AML-193 (cell line): ENCODE results near the gene MNT.

Source experiments
- DNase-seq, 2 experiments: peaks; one replicate each; lab custom pipeline; 2025; lab: John Stamatoyannopoulos, UW

The MNT gene

DNA sequence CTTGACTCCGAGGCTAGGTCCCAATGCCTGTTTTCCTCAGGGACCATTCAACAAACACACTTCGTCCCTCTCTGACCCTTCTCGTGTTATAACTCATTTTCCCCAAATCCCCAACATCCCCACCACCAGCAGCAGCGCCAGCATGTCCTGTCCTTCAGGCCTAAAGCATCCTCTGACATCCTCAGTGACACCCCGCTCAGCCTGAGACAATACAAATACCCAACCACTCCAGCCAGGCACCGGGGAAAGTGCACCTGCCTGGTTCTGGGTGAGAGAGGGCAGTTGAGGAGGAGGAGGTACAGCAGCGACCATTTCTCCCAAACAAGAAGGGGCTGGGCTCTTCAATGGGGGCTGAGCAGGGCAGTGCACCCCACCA lies 4.7 kb downstream of the MNT start:
- no peak for DNase-seq

DNA sequence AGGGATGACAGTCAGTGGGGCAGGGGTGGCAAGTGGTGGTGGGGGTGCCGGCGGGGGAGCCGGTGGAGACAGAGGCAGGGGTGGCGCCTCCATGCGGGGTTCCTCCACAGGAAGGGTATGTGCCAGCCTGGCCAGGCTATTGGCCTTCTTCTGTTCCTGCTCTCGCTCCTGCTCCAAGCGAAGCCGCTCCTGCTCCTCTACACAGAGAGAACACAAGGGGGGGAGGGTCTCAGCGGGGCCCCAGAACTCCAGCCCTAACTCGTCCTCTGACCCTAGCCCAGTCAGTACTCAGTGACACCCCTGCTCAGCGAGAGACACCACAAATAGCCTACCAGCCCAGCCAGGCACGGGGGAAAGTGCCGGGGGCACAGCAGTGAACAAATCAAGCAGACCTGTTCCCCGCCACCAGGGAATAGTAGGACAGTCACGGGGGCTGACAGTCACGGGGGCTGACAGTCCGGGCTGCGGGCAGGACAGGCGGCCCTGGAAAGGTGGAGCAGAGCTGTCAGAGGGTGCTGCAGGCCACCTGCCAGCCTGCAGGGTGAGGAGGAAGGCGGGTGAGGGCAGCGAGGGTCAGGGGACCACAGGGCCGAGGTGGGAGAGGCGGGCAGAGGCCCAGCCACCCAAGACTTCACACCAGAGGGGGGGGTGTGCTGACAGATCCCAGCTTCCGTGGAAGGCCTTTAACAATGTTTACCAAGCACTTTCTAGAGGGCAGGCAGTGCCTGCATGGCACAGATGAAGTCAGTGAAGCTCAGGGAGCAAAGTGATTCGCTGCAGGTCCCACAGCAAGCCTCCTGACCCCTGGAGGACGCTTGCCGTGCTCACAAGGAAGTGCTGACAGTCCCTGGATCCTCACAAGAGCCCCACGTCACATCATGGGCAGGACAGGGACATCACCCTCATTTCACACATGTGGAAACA lies 5.3 kb downstream of the MNT start:
- no peak for DNase-seq

DNA sequence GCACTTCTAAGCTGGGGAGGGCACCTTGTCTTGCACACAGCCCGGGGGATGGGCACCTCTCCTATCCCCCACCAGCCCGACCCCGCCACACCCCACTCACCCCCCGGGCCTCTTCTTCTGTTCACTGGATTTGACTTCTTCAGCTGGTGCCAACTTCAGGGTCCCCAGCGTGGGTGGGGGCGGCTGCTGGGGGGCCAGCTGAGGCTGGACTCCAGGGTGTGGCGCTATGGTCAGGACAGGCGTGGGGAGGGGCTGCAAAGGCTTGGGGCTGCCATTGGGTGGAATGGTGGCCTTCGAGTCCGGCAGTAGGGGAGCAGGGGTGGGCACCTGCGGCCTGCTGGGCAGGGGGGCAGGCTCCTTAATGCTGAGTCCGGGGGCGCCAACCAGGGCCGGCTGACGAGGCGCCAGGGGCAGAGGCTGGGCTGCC lies 6.1 kb downstream of the MNT start:
- no peak for DNase-seq

DNA sequence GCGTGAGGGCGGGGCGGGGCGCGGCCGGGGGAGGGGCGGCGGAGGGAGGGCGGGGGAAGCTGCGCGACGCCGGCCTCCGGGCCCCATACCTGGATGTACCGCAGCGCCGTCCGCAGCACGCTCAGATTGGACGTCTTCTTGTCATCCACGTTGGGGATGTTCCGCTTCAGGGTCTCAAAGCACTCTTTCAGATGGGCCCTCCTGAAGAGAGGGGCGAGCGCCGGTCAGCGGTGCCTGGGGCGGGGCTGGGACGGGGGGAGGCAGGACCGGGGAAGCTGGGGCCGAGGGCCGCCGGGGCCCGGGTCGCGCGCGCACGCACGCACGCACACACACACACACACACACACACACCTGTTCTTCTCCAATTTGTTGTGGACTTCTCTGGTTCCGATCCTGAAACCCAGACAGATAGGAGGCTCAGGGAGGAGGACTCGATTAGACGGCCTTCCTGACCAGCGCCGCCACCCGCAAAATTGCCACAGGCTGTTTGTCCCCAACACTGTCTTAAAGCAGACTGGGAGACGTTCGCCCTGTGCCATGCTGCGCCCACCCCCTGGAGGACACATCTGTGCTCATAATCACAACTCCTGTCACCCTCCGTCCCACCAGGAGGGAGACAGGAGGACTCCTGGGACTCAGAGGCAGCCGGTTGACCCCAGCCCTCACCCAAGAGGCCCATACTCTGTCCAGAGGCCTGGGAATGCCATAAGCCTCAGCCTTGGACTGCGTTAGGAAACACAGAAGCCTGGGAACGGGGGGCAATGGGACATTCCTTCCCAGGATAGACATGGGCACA lies 6.7 kb downstream of the MNT start:
- no peak for DNase-seq

DNA sequence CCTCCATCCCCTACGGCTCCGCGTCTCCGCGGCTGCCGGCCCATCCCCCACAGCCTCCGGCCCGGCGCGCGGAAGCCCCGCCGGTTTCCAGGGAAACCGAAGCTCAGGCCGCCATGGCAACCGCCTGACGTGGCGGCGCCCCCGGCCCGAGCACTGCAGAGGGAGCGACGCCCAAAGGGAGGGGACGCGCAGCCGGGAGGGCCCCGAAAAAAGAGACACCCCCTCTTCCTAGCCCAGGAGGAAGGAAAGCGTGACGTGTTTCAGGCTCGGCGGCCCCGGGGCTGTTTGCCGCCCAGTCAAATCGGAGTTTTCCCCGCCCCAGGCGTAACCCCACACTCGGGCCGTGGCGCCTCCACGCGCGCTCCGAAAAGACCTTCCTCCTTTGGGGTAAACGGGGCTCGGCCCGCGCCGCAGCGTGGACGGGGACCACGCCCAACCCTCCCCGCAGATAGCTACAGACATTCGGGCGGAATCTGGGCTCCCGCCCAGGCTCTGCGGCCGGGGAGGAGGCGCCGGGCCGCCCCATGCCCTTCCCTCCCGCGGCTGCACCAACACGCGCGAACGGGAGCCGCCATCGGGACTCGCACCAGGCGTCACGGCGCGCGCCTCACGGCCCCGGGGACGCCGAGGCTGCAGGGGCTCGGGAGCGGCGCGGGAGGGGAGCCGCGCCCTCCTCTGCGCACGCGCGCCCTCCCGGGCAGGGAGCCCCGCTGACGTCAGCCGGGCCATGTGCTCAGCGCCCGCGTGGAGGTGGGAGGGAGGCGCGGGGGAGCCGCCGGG lies 7.5 kb downstream of the MNT start:
- peak; percentile 21 to 30 for DNase-seq

DNA sequence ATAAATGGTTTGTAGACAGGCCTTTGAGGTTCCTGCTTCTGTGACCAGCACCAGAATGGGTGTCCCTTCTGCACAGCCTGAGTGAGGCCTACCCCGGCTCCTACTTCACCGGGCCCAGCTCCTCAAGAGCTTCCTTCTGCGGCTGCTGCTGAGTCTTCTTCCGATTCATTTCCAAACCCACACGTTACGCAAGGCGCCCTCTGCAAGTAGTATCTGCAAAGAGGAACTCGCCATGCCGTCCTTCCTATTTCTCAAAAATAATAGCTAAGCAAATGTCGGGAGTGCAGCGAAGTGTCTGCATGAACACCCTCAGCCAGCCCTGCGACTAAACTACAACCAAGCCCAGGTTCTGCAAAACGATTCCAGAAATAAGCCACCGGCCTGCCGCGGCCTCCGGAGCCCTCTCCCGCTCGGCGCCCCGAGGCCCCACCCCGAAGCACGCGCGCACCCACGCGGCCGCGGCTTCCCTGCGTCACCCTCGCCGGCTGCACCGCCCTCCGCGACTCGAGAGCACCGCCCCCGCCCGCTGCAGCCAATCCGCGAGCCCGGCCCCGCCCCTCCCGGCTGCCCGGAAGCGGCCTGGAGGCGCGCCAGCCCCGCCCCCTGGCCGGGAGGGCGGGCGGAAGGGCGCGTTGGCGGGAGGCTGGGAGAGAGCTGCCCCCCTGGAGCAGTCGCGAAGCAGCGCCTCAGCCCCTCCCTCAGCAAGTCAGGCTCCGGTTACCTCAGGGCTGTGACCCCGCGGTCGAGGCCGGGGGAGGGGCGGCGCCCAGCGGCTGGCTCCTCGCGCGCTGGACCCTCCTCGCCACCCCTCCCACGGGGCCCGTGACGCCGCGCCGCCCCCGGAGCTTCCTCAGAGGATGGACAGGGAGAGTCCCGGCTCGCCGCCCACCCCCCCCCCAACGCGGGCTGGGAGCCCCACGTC lies 8.3 kb downstream of the MNT start:
- peak; percentile 77 to 79 for DNase-seq

DNA sequence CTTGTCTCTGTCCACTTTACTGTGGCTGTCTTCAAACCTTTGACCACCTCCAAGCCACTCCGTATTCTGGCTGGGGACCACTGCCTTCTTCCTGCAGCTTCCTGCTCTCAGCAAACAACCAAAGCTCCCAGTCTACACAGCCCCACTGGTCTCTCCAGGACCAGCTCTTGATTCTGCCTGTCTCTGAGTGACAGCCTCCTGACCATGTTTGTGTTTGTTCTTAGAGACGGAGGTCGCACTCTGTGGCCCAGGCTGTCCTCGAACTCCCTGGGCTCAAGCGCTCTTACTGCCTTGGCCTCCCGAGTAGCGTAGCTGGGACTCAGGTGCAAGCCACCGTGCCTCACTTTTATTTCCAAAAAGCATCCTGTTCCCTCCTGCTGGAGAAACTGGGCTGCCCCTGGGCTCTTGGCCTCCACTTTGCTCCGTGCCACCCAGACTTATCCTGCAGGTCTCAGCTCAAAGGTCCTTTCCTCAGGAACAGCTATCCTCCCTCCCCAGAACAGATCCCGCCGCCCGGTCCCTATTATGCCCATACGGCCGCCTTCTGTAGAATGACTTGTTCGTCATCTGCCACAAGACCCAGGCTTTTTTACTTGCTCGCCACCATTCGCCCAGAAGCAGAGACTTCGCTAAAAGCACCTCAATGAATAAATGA lies 9.1 kb downstream of the MNT start:
- DNase-seq = no peak

DNA sequence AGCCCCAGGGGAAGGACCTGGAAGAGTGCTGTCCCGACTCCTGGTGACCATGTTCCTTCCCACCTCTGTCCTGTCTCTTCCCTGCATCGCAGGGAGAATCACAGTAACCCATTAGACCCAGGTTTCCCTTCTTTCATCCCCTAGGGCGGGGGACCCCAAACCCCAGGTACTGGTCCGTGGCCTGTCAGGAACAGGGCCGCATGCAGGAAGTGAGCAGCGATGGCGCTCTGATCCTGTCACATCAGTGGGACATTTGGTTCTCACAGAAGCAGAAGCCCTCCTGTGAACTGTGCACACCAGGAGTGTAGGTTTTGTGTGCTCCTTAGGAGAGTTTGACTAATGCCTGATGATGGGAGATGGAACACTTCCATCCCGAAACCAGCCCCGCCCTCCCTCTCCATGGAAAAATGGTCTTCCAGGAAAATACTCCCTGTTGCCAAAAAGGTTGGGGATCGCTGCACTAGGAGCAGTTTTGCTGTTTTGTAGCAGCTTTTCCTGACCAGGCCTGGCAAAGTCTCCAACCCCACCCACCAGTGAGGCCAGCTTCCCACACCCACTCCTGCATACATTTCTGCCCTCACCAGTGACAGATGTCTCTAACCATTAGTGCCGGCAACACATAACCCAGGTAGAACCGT lies 10.5 kb downstream of the MNT start:
- no peak for DNase-seq

DNA sequence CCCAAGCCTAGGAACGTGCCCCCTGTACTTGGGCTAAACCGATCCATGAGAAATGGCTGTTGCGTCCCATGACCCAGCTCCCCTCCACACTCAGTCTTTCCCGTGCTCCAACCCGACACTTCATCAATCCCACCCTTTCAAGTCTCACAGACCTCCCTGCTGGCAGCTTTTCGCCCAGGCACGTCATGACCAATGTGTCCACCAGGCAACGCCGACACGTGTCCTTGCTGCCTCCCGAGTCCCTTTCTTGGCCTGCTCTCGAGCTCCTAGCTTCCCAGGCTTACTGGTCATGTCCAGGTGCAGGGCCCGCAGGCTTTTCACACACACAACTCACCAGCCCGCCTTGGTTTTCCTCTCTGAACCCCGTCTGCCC lies 12.2 kb downstream of the MNT start:
- no peak for DNase-seq

DNA sequence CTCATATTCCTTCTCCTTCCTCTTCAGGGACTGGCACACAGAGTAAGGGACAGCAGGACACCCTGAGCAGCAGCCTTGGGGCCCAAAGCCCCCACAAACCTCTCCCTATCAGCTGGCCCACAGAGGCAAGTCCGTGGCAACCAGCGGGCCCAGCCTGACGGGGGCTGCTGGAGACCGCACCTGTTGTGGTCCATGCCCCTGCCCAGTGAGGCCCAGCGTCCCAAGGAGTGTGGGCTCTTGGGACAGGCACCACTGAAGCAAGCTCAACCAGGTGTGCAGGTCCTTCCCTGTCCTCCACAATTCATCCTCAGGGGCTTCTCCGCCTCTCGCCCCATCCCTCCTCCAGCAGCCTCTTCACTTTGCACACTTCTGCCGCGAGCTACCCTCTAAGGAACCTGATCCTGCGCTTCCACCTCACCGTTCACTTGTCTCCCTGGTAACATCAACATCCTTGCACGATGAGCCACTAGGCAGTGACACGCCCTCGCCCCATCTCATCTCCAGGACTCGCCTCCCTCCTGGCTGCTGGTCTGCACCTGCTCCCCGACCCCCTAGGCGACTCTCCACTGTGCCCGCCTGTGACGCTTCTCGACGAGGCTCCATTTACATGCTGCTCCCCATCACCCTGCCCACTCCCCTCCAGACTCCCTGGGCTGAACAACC lies 12.7 kb downstream of the MNT start:
- no peak for DNase-seq

DNA sequence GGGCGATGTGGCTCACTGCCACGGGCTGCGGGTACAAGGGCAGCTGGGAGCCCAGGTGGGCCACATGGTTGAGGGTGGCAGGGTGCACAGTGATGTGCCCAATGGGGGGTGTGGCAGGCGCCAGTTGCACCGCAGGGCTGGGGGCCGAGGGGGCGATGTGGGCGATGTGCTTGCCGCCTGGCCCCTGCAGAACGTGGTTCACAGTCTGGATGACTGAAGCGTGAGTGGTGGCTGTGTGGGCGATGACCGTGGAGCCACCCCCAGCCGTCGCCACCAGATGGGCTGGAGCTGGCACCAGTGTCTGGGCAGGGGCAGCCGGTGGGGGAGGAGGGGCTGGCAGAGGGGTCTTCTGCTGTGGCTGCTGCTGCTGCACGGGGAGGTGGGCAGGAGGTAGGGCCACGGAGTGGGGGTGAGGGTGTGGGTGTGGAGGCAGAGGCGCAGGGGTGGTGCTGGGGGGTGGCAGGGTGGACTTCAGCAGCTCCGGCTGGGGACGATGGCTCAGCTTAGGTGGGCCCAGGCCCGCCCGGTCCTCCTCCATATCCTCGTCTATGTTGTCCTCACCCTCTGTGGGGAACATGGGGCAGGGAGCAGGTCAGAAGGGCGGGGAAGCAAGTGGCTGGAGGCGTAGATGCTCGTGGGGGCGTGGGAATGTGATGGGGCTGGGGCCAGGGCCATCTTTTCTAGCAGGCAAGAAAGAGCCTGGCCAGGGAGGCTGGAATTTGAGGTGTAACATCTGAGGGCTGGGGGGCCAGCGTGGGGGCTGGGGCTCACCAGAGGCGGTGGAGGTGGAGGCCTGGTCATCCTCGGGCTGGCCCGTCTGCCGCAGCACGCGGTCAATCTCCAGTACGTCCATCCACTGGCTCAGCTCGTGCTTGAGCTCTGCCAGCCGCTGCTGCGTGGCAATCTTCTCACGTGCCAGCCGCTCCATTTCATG lies 13.5 kb downstream of the MNT start:
- DNase-seq = no peak

DNA sequence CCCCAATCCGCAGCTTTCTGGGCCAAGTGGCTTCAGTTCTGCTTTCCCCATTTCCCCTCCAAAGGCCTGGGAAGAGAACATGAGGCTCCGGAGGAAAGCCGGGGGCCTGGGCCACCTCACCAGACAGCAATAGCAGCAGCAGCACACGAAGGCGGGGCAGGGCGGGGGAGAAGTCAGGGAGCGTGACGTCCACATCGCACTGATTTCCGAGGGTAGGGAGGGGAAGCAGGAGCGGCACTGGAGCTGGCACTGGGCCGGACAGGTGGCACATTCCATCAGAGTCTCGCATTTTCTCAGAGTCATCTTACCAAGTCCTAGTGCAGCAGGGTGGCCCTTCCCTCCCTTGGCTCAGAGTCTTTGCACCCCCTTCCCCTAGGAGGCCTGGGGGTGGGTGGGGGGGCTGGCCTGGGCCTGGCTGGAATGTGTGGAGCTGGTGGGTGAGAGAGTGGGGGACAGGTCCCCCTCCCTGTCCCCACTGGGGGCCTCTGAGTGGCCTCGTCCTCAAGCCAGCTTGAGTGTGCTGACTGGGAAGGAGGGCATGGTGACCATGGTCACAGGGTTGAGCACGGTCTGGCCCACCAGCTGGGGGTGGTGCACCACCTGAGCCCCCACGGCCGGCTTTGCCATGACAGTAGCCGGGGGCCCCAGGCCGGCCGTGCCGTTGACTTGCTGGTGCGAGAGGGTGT lies 14.3 kb downstream of the MNT start:
- DNase-seq = no peak

DNA sequence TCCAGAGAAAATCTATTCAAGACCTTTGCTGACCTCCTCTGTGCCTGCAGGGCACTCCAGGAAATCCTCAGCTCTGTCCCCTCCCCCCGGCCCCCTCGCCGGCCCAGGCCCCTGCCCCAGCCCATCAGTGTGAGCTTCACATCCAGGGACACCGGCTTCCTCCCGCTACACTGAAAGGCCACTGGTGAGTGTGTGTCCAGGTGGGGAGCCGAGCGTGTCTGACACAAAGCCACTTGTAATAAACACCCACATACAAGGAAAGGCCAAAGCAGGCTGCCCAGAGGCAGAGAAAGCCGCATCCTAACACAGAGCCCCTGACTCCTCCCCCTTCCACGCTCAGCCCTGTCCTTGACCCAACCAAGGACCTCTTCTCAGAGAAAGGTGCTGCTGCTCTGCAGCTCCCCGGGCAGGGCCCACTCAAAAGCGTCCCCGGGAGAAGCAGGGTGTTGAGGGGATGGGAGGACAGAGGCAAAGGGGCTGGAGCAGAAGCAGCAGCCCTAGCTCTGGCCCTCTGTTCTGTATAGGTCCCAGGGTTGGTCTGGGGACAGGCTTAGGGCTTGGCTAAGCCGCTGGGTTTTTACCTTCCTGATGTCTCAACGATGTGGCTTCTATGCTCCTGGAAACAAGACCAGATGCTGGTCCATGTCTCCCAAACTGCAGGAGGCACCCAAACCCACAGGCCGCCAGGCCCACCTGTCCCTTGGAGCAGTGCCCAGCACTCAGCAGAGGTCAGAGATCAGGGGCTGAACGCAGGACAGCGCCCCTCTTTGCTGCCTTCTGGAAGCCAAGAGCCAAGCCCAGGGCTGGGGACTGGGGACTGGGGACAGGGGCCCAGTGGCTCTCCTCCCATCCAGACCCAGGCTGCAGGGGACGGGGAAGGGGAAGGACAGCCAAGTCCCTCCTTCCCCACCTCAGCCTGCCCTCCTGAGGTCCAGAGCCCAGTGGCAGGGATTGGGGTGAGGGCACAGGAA lies 15.3 kb downstream of the MNT start:
- no peak for DNase-seq

DNA sequence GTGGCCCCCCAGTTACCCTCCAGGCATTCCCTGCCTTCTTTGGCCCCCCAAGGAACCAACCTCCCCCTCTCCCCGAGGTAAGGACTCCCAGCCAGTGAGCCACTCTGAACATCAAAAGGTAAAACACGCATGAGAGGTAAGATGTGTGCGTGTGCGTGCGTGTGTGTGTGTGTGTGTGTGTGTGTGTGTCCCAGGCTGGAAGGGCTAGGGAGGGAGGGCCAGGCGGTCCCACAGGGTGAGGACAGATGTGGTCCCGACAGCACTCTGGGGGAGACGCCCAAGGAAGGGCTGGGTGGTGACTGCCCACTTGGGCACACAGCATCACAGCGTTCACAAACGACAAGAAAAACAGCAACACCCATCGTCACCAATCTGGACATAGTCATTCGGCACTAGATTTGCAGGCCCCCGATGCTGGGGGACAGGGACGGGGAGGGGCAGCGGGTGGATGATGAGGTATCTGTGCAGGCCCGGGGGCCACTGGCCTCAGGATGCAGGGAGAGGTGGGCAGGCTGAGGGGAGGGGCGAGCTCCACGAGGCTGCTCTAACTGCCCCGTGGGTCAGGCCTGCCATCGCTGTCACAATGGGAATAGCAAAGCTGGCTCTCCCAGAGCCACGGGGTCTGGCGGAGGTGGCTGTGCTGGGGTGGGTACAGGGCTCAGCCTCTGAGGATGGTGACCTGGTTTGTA lies 16.3 kb downstream of the MNT start:
- no peak for DNase-seq

DNA sequence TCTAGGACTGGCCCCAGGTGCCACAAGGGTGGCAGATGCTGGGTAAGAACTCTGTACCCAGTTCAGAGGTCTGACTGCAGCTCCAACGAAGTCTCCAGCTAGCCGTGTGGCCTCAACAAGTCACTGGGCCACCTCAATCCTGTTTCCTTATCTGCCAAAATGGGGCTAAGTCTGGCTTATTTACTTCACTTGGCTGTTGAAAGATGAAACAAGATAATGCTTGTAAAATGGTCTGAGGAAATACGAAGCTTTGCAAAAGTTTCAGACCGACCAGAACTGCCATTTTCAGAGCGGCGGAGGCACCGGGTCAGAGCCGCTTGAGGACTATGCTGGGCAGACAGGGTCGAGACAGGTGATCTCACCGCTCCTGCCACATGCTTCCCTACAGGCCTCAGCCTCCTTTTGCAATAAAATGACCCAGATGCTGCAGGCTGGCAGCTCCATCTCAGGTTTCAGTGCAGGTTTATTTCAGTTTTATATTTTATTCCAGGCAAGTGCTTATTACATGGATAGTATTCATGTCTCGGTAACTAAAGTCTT lies 17.2 kb downstream of the MNT start:
- DNase-seq = no peak
